UCSD-AML1 (cell line): ENCODE data around the gene WDR7.

ENCODE experiments used
- DNase-seq: peaks from one replicate; lab custom pipeline; 2025; ENCODE audit not compliant: unreplicated experiment; lab: John Stamatoyannopoulos, UW

WDR7 gene

DNA sequence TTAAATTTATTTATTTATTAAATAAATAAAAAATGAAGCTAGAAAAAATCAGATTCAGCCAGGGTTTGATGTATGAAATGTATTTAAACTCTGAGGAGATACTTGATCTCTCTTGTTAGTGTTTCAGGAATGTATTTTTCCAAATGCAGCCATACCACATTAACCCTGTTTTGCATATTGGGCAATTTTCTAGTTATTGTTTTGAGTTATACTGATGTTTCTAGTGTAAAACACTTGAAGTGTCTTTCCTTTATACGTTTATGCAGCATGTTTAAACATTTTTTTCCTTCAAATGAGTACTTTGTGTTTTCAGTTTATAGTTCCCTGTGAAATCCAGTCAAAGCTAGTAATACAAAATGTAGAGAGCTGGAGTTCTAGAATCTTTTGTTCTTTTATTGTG lies 69.9 kb downstream of the WDR7 start:
- no peak for DNase-seq

DNA sequence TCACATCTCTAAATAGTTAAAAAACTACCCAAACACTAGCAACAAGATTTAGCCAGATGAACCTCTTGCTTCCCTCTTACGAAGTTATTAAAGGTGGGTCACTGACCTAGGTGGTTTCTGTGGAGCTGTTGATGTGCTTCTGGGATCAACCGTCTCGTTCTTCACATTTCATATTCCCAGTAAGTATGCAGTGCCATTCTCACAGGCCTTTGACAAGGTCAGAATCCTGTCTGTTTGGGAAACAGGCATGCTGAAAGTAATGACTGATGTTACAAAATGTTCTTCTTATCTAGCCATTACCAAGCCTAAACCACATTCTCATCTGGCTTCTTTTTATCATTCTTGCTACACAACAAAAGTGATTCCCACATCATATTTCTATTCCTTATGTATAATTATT lies 70.3 kb downstream of the WDR7 start:
- no peak for DNase-seq

DNA sequence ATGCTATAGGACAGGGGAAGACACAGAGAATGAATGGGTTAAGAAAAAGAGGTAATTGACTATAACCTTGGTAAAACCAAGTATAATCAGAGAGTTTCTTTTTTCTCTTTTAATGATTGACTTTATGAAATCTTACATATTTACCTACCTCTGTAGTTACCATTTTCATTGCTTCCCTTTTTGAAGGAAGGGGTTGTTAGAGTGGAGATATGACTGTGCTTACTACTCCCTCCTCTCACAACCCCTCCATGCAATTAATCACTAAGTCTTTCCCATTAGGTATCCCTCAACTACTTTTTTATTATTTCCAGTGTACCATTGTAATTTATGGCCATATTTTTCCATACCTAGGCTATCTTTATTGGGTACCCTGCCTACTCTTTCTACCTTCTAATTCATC lies 71.4 kb downstream of the WDR7 start:
- DNase-seq = no peak

DNA sequence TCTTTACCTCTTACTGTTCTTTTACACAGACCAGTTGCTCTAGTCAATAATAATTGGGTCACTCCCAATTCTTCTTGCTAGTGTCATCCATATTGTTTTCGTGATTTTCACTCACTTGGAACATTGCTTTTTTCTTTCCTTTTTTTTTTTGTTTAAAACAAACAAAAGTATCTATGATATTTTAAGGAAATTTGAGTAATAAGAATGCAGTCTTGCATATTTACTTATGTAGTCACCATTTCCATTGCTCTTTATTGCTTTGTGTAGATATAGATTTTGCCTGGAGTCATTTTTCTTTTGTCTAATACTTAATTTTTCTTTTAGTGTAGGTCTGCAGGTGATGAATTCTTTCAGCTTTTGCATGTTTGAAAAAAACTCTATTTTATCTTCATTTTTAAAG lies 71.9 kb downstream of the WDR7 start:
- DNase-seq = no peak

DNA sequence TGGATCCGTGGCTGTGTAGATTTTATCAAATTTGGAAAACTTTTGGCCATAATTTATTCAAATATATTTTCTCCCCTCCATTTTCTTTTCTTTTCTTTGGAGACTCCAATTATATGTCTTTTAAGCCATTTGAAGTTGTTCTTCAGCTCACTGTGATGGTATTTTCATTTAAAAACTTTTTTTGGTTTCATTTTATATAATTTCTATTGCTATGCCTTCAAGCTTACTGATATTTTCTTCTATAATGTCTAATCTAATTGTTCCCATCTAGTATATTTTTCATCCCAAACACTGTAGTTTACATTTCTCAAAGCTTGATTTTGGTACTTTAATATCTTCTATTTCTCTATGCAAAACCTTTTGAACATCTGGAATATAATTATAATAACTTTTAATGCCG lies 72.5 kb downstream of the WDR7 start:
- no peak for DNase-seq

DNA sequence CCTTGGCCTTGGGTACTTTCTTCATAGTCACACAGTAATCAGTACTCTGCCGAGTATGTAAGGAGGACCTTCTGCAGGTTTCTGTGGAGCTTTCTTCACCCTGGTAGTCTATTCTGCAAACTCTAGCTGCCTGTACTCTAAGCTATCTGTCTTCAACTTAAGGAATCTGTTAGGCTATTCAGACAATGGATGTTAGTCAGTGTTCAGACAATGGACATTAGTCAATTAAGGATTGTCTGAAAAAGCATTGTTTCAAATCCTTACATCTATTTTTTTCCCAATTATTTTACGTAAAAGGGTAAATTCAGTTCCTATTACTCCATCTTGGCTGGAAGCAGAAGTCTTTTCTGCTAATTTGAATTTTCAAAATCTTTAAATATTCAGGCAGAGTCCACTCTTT lies 75.7 kb downstream of the WDR7 start:
- no peak for DNase-seq

DNA sequence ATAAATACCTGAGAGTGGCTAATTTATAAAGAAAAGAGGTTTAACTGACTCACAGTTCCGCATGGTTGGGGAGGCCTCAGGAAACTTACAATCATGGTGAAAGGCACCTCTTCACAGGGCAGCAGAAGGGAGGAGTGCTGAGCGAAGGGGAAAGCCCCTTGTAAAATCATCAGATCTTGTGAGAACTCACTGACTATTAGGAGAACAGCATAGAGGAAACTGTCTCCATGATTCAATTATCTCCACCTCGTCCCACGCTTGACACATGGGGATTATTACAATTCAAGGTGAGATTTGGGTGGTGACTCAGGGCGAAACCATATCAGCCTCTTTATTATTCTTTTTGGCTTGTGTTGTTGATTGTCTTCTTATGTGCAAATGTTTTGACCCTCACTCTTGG lies 76.2 kb downstream of the WDR7 start:
- DNase-seq = no peak

DNA sequence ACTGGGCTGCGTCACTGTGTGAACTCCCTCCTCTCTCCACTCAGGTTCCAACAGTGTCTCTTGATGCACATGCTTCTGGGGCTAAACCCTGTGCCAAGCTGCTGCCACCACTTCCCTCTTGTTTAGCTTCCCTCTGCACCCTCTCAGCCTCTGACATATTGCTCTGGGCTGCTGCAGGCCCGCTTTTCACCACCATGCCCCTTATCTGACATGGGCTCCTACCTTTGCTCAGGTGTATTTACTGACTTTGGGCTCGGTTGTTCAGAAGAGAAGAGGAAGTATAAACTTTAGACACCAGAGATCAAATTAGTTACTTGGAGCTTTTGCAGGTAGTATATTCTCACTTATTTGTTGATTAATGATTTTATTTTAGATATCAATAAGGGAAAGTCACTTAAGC lies 77.6 kb downstream of the WDR7 start:
- DNase-seq = no peak

DNA sequence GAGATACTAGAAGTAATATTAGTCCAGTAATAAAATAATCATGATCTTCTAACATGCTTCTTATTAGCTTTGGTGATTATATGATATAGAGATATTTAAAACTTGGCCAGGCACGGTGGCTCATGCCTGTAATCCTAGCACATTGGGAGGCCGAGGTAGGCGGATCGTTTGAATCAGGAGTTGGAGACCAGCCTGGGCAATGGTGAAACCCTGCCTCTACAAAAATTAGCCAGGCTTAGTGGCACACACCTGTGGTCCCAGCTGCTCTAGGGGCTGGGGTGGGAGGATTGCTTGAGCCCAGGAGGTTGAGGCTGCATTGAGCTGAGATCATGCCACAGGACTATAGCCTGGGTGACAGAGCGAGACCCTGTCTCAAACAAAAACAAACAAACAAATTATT lies 87.0 kb downstream of the WDR7 start:
- no peak for DNase-seq

DNA sequence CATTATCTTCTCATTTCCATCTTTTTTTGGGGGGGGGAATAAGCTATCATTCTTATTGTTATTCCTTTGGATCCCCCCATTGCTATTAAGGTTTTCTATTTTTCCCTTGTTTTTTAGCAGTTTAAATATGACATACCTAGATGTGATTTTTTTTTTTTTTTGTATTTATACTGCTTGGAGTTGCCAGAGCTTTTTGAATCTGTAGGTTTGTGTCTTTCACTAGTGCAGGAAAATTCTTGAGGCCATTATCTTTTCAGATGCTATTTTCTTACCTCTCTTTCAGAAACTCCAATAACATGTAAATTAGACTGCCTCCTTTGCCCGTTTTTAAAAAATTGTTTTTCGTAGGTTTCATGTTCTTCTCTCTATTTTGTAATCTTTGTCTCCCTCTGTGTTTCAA lies 88.6 kb downstream of the WDR7 start:
- DNase-seq = no peak

DNA sequence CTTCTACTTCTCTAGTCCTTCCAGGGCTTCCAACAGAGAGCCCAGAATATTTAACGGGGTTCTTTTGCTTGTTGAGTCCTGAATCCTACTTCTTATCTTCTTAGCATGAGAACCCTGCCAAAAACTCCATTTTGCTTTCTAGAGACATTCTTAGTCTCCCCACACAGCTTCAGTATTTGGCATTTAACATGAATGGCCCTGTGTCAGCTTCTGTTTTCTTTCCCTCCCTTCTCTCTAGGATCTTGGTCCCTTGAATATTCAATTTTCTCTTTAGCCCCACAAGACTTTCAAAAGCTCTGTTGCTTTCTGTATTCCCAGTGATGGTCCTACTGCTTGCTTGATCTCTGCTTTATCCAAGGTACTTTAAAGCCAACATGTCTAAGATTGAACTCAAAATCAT lies 89.5 kb downstream of the WDR7 start:
- no peak for DNase-seq

DNA sequence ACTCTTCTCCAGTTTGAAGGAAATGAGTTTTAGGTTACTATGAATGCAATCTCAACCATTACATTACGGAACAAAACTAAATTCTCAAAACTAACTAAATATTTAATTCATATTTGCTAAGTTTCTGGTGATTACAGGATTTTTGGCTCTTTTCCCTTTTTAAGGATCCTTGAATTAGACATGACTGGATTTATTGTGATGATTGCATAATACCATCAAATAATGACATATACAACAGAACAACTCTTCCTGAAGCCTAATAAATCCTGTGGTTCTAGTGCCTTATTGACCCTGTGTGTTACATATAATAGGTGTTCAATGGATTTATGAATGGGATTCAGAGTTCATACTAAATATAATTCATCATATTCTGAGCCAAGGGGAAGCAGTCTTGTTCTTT lies 90.5 kb downstream of the WDR7 start:
- DNase-seq = no peak

DNA sequence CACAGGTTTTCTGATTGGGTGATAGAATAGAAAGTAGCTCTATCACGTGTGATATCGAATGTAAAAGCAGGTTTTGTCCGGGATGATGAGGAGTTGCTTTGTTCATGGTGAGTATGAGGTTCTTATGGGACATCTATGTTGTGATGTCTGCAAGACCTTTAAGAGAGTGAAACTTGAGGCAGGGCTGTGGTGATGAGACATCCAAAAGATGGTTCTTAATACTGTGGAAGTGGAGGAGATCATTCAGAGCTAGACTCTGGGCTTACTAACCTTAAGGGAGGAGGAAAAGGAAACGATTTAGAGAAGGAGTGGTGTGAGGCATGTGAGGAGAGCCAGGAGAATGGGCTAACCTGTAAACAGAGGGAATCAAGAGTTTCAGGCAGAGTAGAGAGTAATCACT lies 92.0 kb downstream of the WDR7 start:
- no peak for DNase-seq

DNA sequence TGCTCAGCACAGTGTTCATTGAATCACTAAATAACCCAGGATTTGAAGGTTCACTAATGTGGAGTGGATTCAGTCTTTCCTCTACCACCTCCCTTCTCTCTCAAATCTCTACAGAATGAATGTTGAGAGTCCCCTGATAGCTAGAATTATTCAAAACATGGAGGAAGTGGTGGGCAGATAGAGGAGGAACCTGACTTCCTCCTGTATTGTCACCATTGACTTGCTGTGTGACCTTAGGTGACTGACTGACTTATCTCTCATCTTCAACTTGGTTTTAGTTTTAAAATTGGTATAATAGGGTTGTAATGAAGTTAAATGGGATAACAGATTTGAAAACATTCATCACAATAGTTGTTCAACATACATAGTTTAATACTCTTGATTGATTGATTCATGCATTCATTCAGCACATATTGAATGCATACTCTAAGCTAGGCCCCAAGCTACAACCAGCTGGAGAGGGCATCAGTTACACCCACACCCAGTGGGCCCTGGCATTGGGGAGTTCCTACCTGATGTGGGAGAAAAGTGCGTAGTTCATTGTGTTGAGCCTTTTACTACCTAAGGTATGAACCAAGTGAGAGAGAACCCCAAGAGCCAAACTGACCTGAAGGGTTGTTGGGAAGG lies 96.0 kb downstream of the WDR7 start:
- DNase-seq = no peak

DNA sequence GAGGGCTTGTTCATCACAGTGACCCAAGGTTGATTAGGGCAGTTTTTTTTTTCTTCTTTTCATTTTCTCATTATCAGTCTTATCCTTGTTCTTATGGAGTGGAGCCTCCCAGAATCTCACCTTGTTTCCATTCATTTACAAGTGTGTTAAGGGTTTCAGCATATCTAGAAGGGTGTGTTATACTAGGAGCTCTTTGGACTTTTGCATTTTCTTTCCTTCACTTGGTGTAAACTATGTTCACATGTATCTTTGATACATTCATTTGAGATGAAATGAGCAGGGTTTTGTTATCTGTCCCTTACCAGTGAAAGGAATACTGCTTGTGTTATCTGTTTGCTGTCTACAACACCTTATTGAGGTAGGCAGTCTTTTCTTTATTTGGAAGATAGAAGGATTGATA lies 96.7 kb downstream of the WDR7 start:
- DNase-seq = no peak

DNA sequence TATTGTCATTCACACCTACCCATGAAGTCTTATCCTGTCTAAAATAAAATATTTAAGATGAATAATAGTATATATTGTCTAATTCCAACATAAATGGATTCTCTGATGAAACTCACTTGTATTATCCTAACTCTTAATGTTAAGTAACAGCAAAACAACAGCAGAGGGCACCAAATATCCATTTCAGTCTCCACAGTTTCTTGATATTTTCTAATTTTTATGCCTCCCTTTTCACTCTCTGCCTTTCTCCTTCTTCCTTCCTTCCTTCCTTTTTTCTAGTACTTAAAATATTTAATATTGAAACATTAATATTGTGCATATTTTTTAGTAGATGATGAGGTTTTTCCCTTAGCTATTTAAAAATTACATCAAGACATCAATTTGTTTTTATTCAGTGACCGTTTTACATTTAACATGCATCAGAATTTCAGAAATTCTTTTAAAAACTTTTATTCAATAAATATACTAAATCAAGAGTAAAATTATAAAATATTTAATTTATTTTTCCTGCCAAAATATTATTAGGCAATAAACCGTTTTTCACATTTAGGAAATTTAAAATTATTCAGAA lies 97.6 kb downstream of the WDR7 start:
- no peak for DNase-seq

DNA sequence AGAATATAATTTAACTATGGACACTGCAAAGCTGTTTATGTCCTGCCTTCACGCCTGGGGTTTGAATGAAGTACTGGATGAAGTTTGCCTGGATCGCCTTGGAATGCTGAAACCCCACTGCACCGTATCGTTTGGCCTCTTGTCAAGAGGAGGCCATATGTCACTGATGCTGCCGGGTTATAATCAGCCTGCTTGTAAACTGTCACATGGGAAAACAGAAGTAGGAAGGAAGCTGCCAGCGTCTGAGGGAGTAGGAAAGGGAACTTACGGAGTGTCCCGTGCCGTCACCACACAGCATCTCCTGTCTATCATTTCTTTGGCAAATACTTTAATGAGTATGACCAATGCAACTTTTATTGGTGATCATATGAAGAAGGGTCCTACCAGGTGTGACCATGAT lies 105.8 kb downstream of the WDR7 start:
- peak; percentile 37 for DNase-seq

DNA sequence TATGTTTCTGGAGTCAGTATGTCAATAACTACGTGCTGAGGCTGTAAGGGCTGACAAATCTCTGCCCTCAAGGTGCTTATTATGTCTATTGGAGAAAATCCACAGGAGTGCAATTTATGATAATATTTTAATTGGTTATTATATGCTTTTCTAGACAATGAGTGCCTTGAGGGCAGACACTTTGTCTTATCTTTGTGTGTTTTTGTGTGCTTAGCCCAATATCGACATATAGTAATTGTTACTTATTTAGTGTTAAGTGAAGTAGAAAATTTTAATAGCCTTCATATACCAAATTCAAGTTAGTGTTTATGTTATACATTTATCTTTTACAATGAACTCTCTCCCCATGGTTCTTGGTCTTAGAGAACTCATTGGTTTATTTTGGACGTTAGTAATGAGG lies 118.9 kb downstream of the WDR7 start:
- DNase-seq = no peak

DNA sequence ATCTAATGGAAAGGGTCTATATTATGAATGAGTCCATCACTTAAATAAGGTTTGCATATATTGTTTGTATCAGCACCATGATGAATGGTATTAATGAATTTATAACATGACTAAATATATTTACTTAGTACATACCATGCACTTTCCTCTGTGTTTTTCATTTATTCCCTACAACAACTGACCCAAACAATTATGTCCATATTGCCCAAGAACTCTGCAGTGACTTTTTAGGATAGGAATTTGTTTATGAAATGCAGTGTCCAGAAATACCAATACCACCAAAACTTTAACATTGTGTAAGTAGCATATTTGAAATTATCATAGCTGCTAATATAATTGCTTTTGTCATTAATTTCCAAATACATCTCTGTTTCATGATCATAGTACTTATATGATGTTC lies 119.7 kb downstream of the WDR7 start:
- DNase-seq = no peak

DNA sequence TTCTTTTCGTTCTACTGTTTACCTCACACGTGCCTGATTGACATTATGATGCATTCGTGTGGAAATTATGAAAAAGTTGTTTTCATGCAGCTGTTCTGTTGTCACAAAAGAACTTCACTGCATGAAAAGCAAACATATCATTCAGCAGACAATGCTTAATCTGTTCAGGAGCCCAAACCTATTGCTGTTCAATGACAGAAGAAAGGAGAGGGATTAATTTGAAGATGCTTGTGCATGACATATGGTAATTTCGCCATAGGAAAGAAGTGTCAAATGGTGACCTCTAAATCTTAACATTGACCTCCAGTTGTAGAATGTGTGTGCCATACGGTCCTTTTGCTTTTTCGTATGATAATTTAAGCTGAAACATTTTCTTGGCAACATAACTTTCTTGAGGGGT lies 124.5 kb downstream of the WDR7 start:
- no peak for DNase-seq

DNA sequence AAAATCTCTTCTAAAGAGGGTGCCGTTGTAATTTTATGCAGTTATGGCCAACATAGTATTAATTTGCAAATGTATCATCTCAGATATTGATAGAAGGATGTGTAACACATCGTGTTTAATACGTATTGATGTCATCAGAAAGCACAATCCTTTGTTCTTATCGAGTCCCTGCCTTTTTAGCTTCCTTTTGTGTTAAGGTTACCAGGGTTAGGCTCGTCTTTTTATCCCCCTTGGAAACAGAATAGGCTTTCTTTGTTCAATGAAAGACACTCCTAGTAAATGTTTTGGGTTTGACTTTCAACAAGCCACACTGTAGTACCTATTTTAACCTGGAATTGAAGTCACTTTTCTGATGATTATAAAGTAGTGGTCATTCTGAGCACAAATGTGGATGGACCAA lies 136.2 kb downstream of the WDR7 start:
- DNase-seq = no peak

DNA sequence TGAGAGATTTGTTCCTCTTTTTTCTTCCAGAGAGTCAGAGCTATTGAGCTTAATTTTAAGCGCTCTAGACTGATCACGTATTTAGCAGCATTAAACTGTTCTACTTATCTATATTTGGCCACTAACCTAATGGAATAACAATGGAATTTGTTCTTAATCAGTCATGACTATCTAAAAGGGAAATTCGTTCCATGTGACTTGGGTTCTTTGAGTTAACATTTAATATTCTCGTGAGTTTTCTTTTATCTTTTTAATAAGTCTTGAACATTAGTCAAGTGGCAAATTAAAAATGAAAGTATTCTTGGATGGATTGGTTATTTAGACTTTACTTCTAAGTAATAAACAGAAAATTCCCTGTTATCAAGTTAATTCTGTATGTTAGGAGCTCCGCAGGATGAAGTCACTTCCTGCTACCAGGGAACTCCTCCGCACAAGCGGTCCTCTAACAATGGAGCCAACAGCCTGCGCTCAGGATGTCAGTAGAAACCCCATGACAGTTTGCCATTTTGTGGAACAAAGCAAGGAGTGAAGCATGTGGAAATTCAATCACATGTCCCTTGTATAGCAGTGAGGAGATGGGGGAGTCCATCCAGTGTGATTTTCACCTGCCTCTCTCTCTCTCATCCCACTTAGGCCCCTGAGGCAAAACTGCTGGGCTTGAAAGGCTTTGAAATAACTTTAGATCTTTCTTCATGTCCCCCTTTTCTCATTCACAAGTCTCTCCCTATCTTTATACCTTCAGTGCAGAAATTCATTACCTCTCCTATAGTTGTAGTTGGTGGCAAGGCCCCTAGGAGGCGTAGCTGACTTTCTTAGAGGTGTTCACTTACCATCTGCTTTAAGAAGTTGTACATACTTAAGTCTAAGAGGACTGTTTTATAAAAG lies 138.1 kb downstream of the WDR7 start:
- DNase-seq = peak; percentile 13

DNA sequence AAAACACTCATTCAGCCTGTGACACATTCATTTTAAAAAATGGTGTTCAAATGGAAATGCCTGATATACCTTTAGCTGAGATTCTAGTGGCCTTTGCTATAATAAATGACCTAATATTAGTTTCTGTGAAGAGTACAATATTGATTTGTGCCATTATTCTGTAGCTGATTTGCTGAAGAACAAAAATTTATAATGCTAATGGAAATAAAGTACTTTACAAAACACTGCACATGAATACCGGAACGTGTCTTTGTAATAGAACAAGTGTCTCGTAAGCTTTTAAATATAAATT lies 138.7 kb downstream of the WDR7 start:
- no peak for DNase-seq
